ENCODE data around the gene CD83. TPM values are rescaled to one million over a fixed set of nuclear protein-coding genes. Genes with fewer than 3 reads are reported as not detected.

Gene CD83, protein sequence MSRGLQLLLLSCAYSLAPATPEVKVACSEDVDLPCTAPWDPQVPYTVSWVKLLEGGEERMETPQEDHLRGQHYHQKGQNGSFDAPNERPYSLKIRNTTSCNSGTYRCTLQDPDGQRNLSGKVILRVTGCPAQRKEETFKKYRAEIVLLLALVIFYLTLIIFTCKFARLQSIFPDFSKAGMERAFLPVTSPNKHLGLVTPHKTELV
- total RNA-seq (2013): 37.7 TPM
- polyA plus RNA-seq (100 to 1,000 TPM in 1 of 3 donors, 10 to 100 TPM in 2; 74.5 to 326 (median 84.7) TPM), polyA minus RNA-seq (43.7 and 47.8 TPM in 2 replicates), total RNA-seq (245 to 1,703 (median 799) reads per million in 11 experiments)

DNA sequence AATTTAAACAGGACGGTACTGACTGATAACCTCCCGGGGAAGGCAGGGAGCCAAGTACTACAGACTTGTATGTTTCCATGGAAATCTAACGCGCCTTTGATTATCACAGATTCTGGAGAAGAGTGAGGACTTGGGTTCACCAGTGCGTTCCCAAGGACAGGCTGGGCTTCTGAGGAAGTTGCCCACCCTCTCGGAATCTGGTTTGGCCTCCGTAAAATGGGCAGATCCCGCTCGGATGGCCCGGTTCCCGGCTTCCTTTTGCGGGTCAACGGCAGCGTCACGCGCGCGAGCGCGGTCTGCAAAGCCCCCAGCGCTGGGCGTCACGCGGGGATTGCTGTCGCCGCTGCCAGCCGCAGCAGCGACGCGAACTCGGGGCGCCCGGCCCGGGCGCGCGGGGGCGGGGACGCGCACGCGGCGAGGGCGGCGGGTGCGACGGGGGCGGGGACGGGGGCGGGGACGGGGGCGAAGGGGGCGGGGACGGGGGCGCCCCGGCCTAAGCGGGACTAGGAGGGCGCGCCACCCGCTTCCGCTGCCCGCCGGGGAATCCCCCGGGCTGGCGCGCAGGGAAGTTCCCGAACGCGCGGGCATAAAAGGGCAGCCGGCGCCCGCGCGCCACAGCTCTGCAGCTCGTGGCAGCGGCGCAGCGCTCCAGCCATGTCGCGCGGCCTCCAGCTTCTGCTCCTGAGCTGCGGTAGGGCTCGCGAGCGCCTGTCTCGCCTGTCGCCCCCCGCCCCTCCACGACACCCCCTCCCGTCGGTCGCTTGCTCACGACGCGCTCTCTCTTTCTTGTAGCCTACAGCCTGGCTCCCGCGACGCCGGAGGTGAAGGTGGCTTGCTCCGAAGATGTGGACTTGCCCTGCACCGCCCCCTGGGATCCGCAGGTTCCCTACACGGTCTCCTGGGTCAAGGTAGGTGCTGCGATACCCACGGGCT, at the start of gene CD83:
CD83 (plus strand) TSS at position 615 of the 933 bp plus-strand sequence; CDS start at position 655, 40 bp downstream.
- H3K27ac ChIP-seq (ENCODE audit: low read depth in 1 of 2, low read length in 2 of 2): peak within 1 kb of the TSS; percentile 83 to 86
- TF ChIP-seq CTCF (IDR thresholded peaks at IDR 0.05): no peak
- H3K27me3 ChIP-seq (ENCODE audit: control insufficient read depth in 2 of 2, insufficient read depth in 2 of 2, low read length in 2 of 2): no peaks in the 10 kb centered on the region
- H3K27ac Mint-ChIP-seq: peak within 1 kb of the TSS; percentile 93 to 96 (median 95)
- peak within 1 kb of the TSS; percentile 79 to 88 (median 85) for H3K4me3 ChIP-seq (replicated peaks in 1 of 3; ENCODE audit: low read depth in 2 of 3, low read length in 3 of 3)
- H3K4me1 ChIP-seq (ENCODE audit: control insufficient read depth in 1 of 2, insufficient read depth in 2 of 2, low read length in 2 of 2): peaks cover 33 to 46% of the 10 kb centered on the region in 2 donors
- no peaks in the 10 kb centered on the region for H3K36me3 ChIP-seq (replicated peaks in 1 of 2; ENCODE audit: control insufficient read depth in 1 of 2, insufficient read depth in 2 of 2, low read length in 2 of 2)
- H3K4me2 ChIP-seq (replicated peaks; ENCODE audit: extremely low read depth, low read length, poor library complexity, severe bottlenecking): peak within 1 kb of the TSS; percentile 82
- peaks cover 22% of the 10 kb centered on the region for H4K20me1 ChIP-seq (ENCODE audit: insufficient read depth, low read length)
- peaks cover 39% of the 10 kb centered on the region for H3K4me1 Mint-ChIP-seq
- H3K79me2 ChIP-seq (ENCODE audit: insufficient read depth, low read length): no peaks in the 10 kb centered on the region
- intact Hi-C loops (cut with micrococcal nuclease): no loop called here
- peaks cover 20 to 39% of the 10 kb centered on the region in 2 donors for H3K36me3 Mint-ChIP-seq
- under 1% methylated on average over 90 of the region's 106 CpGs for WGBS (ENCODE audit: insufficient coverage)
- H3K27me3 Mint-ChIP-seq (ENCODE audit: low read depth in 3 of 3): peaks cover 1 to 13% (median 10%) of the 10 kb centered on the region in 3 donors
- H2AFZ ChIP-seq (ENCODE audit: insufficient read depth, low read depth, low read length, poor library complexity, severe bottlenecking): peak within 1 kb of the TSS; percentile 89
- peaks cover 0 to 5% (median 3%) of the 10 kb centered on the region in 7 donors for H3K9me3 Mint-ChIP-seq
- peak within 1 kb of the TSS; percentile 97 to 99 for H3K4me3 Mint-ChIP-seq
- peak; percentile 92 to 97 (median 93) for DNase-seq
- H3K9me3 ChIP-seq (replicated peaks in 1 of 2; ENCODE audit: control insufficient read depth in 1 of 2, insufficient read depth in 1 of 2, low read length in 2 of 2): no peaks in the 10 kb centered on the region
- peak within 1 kb of the TSS; percentile 87 for H3K9ac ChIP-seq (ENCODE audit: insufficient read depth, low read length, poor library complexity, severe bottlenecking)

GRCh38 chr6:14068133-14068532, 49.4 kb upstream of the CD83 start:
- Histone ChIP-seq H3K4me2 (replicated peaks; ENCODE audit: extremely low read depth, low read length, poor library complexity, severe bottlenecking) (no peak overlapping the region), H3K36me3 (replicated peaks in 1 of 2; ENCODE audit: control insufficient read depth in 1 of 2, insufficient read depth in 2 of 2, low read length in 2 of 2) (no peaks in the 10 kb centered on the region), H3K9me3 (replicated peaks in 1 of 2; ENCODE audit: control insufficient read depth in 1 of 2, insufficient read depth in 1 of 2, low read length in 2 of 2) (no peaks in the 10 kb centered on the region), H3K9ac (ENCODE audit: insufficient read depth, low read length, poor library complexity, severe bottlenecking) (no peak overlapping the region), H3K4me1 (ENCODE audit: control insufficient read depth in 1 of 2, insufficient read depth in 2 of 2, low read length in 2 of 2) (no peaks in the 10 kb centered on the region), H3K27me3 (ENCODE audit: control insufficient read depth in 2 of 2, insufficient read depth in 2 of 2, low read length in 2 of 2) (peaks cover 2 to 3% of the 10 kb centered on the region in 2 donors), H3K27ac (ENCODE audit: low read depth in 1 of 2, low read length in 2 of 2) (no peak overlapping the region), H2AFZ (ENCODE audit: insufficient read depth, low read depth, low read length, poor library complexity, severe bottlenecking) (no peak overlapping the region), H3K4me3 (replicated peaks in 1 of 3; ENCODE audit: low read depth in 2 of 3, low read length in 3 of 3) (no peak overlapping the region), H3K79me2 (ENCODE audit: insufficient read depth, low read length) (no peaks in the 10 kb centered on the region), H4K20me1 (ENCODE audit: insufficient read depth, low read length) (no peaks in the 10 kb centered on the region)
- Mint-ChIP-seq H3K9me3 (no peaks in the 10 kb centered on the region), H3K4me1 (peaks cover 9% of the 10 kb centered on the region), H3K36me3 (no peaks in the 10 kb centered on the region), H3K27ac (no peak overlapping the region), H3K27me3 (ENCODE audit: low read depth in 3 of 3) (peaks cover 0 to 7% (median 6%) of the 10 kb centered on the region in 3 donors), H3K4me3 (no peak overlapping the region)
- WGBS (ENCODE audit: insufficient coverage): no CpG with 5 or more reads among the region's 5 CpGs
- intact Hi-C loops (cut with micrococcal nuclease): loop anchor here (10.0 kb wide), 2 partner anchors 143 to 153 kb away; partner anchors contain the start of gene RNF182 (in 1 of the 2)
- no peak for DNase-seq
- TF ChIP-seq CTCF (IDR thresholded peaks at IDR 0.05): no peak
